Activated CD4-positive, alpha-beta T cell treated with anti-CD3 and anti-CD28 coated beads for 48 hours (primary cell): Measurements from ENCODE around the gene GNAI1.

Experiments
- DNase-seq: peaks from one replicate; pipeline ENCODE4 v3.0.0-alpha.2; 2020

The GNAI1 gene

DNA sequence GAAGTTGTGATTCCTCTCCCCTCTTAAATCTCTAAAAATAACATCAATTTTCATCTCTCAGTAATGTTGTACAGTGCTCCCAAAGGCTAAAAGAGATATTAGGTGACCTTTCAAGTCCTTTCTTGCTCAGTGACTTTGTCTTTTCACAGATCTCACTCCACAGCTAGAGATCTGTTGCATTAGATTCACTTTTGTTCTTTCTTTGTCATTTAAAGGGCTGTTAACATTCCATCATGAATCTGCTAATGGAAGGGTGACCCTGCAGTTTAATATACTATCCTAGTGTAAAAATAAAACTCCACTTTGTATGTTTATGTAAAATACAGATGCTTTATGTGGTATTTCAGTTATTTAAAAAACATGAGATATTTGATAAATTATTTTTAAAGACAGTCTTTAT, 30.5 kb downstream of the GNAI1 start:
- no peak for DNase-seq

DNA sequence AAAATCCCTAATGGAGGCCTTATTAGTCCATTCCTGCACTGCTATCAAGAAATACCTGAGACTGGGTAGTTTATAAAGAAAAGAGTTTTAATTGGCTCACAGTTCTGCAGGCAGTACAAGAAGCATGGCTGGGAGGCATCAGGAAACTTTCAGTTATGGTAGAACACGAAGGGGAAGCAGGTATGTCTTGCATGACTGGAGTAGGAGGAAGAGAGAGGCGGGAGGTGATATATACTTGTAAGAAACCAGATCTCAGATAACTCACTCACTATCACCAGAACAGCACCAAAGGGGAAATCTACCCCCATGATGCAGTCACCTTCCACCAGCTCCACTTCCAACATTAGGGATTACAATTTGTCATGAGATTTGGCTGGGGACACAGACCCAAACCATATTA, 35.8 kb downstream of the GNAI1 start:
- no peak for DNase-seq

- no peak for DNase-seq
Observed at GRCh38 chr7:80172387-80172786, 37.8 kb downstream of the GNAI1 start.

- DNase-seq, result no peak
Observed at GRCh38 chr7:80175744-80176143, 41.1 kb downstream of the GNAI1 start.

GRCh38 chr7:80181411-80181810, 46.8 kb downstream of the GNAI1 start:
- no peak for DNase-seq

DNA sequence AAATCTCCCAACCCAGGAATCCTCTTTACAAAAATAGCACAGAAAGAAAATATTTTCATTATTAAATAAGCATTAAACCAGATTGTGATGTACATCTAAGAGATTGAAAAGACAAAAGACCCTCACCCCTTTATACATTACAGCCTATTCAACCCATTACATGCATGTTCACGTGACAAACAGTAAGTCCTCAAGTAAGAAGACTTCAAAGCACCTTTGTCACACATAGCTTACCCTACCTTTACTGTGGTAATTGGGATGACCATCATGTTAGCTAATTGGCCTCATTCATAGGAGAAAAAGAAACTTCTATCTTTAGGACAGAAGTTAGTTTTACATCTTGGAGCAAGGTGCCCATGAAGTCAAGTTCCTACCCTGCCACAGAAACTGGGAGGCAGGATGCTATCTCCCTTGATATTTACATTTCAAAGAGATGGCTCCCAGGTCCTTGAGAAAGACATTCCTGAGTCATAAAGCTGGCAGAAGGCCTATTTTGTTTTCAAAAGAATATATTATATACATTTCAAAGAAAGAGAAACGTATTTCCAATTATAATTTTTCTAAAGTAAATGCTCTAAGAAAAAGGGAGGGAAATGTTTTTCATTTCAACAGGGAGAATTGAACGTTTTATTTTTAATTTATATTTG, 48.1 kb downstream of the GNAI1 start:
- no peak for DNase-seq

DNA sequence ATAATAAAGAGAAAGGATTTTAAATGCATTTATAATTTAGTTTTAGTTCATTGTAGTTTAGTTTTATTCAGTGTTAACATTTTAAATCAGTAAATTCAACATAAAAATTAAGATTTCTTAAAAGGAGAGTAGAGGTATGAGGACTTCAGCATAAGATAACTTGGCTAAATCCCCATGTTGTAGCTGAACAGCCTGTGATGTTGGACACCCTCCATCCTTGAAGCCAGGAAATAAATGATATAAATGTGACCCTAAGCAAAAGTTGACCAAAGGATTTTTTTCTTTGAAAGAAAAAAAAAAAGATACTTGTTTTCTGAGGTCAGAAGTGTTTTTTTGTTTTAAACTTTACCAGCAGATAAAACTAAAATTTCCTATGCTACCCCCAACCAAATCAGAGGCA, 48.7 kb downstream of the GNAI1 start:
- DNase-seq, result no peak

DNA sequence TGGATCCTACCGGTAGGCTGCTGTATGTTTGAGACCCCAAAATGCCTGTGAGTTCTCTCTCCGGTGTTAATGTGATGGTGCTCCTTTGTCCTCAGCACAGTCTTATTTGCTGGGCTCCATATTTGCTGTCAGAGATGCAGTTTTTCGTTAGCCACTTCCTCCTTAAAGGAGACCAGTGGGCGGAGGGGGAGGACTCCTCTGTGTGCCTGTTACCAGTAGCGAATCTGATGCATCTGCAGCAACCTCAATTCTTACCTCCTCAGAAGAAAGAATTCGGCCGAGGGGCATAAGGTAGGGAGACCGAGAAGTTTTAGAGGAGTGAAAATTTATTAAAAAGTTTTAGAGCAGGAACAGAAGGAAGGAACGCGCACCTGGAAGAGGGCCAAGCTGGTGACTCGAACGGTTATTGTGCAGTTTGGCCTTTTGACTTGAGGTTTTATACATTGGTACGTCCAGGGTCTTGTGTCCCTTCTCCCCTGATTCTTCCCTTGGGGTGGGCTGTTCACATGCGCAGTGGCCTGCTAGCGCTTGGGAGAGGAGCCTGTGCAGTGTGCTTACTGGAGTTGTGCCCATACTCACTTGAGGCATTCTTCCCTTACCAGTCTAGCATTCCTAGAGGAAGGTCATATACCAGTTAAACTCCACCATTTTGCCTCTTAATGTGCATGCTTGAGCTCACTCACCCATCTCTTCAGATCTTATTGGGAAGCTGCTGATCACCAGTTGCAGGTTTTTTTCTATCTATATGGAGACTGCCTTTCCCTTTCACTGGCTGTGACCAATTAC, 49.5 kb downstream of the GNAI1 start:
- no peak for DNase-seq

DNA sequence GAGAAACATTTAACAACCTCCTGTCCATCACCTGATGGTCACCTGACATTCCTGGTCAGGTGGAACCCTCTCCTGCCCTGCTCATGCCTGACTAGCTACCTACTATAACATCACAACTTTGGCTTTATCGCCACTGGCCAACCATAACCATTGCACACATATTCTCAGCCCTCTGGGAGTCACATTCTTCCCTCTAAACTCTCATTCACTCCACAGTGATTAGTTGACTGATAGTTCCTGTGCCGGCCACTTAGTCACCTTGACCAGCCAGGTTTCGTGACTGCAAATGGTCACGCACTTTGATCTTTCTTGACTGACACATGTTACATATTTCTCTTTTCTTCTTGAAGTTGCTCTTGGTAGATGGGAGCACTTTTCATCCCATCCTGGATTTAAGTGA, 50.1 kb downstream of the GNAI1 start:
- no peak for DNase-seq

DNA sequence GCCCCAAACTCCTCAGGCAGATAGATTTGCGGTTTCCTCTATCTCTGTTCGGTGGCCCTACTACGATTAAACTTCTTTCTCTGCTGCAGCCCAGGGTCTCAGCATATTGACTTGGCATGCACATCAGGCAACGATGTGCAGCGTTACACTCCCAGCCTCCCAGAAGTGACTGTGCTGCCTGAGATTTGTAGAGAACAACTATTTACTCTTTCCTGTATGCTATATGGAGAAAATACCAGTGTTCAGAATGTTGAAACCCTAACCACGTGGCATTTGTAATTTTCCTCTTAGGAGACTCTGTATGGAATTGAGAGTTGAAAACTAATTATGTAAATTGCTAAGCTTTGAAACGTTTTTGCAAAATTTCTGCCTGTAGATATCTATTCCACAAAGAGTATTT, 50.9 kb downstream of the GNAI1 start:
- no peak for DNase-seq

- no peak for DNase-seq
Observed at GRCh38 chr7:80186721-80187120, 52.1 kb downstream of the GNAI1 start.

GRCh38 chr7:80187279-80187678, 52.6 kb downstream of the GNAI1 start:
- DNase-seq, result no peak

- DNase-seq, result no peak
Observed at GRCh38 chr7:80187727-80188126, 53.1 kb downstream of the GNAI1 start.

- no peak for DNase-seq
Observed at GRCh38 chr7:80189638-80190037, 55.0 kb downstream of the GNAI1 start.

- no peak for DNase-seq
Observed at GRCh38 chr7:80197627-80198026, 63.0 kb downstream of the GNAI1 start.

DNA sequence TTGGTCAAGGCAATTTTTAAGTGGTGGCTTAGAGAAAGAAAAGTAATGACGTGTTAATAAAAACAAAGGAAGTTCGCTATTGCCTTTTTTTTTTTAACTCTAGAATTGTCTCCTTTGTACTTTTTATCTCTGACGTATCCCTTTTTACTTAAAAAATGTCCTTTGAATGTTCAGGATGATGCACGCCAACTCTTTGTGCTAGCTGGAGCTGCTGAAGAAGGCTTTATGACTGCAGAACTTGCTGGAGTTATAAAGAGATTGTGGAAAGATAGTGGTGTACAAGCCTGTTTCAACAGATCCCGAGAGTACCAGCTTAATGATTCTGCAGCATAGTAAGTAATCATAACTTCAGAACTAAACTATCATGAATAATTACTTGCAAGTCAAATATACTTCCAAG, 64.4 kb downstream of the GNAI1 start:
- DNase-seq, result no peak

- no peak for DNase-seq
Observed at GRCh38 chr7:80204454-80204853, 69.8 kb downstream of the GNAI1 start.

DNA sequence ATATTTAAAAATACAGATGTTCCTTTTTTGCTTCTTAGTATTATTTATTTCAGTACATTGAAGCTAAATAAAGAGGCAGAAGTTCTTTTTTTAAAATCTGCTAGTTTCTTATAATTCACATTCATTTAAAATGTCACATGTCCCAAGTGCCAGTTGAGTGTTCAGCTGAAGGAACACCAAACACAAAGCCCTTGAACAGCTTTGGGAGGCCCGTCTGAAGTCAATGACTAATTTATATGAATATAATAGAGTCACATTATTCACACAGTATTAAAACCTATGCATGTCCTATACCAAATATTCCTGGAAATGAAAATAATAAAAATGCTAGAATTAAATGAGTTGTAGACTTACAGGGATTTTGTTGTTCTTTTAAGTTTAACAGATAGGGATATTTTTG, 70.3 kb downstream of the GNAI1 start:
- no peak for DNase-seq

DNA sequence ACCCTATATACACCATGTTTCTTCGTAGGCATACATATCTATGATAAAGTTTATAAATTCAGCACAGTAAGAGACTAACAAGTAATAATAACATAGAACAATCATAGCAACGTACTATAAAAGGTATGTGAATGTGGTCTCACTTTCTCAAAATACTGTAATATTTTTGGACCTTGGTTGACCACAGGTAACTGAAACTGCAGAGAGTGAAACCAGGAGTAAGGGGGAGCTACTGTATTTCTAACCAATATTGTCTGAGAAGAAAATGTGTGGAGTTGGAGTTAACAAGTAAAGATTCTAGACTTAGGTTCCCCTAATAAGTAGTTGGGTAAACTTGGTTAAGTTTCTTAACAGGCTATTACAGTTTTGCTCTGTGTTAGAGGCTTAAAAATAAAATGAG, 72.1 kb downstream of the GNAI1 start:
- DNase-seq, result no peak

GRCh38 chr7:80207501-80207900, 72.9 kb downstream of the GNAI1 start:
- no peak for DNase-seq

- DNase-seq, result no peak
Observed at GRCh38 chr7:80208700-80209099, 74.1 kb downstream of the GNAI1 start.

DNA sequence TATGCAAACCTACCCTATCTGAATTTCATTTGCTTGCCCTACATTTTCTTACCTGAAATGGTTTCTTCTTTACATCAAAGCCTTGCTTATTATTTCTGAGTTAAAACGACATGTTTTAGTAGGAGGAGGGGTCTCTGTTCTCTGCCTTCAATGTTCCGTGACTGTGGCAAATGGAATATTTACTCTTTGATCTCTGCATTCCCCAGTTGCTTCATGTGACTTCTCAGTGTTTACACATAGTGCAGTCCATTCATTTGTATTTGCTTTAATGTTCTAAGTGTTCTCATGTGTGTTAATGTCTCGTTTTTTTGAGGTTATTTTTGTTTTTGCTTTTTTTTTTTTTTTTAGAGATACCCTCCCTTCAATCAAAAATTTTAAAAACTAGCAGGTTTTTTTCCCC, 75.8 kb downstream of the GNAI1 start:
- DNase-seq, result no peak

DNA sequence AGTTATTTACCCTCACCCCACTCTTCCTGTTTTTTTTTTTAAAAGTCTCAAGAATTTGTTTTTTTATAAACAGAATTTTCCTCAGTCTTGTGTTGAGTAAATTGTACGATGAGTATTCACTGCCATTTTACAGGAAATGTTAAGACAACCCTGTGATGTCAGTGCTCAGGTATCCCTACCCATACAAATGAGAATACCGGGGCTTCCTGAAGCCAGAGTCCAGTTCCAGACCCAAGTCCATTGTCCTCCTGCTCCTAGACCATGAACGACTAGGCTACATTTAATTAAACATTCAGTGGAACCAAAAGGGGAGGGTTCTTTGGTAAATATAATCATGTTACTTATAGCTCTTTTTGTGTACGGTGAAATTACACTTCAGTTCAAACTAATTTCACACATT, 79.2 kb downstream of the GNAI1 start:
- no peak for DNase-seq

- no peak for DNase-seq
Observed at GRCh38 chr7:80215734-80216133, 81.1 kb downstream of the GNAI1 start.
